GM19035 (cell line): ENCODE results near the gene LIMCH1.

Experiments used
- ATAC-seq: cut with Tn5 transposase; IDR thresholded peaks from one replicate; pipeline ENCODE4 v1.9.1; 2021; ENCODE audit not compliant: unreplicated experiment

Gene LIMCH1

DNA sequence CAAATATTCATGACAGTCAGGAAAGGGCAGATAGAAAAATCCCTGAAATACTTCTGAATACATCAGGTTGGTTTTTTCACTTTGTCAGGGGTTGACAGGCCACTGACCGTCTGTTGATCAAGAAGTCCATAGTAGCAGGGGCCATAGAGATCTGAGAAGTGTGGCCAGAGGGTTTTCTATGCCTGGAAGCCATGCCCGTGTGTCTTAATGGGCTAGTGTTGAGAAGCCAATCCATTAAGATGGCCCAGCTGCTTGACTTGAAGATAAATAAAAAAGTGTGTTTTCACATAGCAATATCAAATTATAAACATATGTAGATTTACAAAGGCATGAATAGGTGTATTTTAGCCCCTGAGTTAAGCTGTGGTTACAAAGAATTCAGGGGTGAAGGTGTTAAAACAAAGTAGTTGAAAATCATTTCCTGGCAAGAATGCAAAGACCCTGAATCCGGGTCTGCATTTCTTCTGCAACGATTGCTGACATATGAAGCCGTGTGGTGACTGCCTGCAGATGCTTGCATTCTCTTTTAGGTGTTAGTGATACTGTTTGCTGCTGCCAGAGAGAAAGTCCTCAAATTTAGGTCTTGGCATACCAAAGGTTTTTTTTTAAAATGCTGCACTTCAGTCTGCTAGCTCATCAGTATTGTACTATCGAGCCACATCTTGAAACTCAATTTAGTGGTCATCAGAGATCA, 9.3 kb upstream of the LIMCH1 start:
- no peak for ATAC-seq

DNA sequence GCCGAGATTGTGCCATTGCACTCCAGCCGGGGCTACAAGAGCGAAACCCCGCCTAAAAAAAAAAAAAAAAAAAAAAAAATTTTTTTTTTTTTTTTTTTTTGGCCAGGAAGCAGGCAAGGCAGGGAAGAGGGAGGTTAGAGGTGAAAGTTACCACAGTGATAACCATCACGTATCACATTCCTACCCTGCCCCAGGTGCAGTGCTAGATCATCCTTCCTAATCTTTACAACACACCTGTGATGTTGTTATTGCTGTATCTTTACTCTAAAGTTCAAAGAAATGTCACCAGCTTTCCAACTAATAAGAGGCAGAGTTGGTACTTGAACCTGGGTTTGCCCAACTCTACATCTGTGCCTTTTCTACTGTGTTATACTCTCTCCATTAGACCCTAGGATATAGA, 7.2 kb upstream of the LIMCH1 start:
- ATAC-seq = no peak

GRCh38 chr4:41532336-41532735, 5.6 kb upstream of the LIMCH1 start:
- ATAC-seq = no peak

GRCh38 chr4:41532882-41533281, 5.1 kb upstream of the LIMCH1 start:
- ATAC-seq = no peak

- no peak for ATAC-seq
Observed at GRCh38 chr4:41533680-41534079, 4.3 kb upstream of the LIMCH1 start.

DNA sequence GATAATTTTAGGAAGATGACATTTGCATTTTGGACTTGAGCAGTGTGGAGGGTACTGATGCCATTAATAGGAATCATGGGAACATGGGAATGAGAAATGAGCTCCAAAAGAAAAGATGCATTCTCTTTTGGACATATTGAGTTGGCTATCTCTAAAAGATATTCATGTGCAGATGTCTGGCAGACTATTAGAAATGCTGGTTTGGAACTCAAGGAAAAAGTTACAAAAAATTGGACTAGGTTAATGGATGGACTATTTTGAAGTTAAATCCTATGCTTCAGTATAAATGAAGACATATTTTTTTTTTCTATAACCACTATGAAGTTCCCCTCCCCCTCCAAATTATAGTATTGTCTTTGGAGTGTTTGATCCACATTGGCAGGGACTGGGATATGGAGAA, 3.6 kb upstream of the LIMCH1 start:
- no peak for ATAC-seq

GRCh38 chr4:41535911-41536371, 2.0 kb upstream of the LIMCH1 start:
- ATAC-seq = no peak

- no peak for ATAC-seq
Observed at GRCh38 chr4:41537292-41537890, 566 bp upstream of the LIMCH1 start.

- ATAC-seq = no peak
Observed at GRCh38 chr4:41538887-41539498, 1.0 kb downstream of the LIMCH1 start.

DNA sequence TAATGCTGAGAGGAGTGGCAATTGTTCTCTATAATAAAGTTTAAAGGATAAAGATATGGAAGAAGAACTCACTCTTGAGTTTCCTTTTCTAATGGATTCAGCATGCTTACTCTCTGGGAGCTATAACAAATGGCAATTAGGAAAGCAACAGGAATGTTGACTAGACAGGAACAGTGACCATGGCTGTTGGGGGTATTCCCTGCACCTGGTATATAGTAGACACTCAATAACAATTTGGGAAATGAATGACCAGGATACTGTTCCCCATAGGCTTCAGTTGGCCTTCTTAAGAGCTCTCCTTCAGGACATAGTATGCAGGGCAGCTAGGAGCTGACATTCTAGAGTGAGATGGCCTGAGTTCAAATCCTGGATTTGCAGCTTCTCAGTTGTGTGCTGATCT, 1.8 kb downstream of the LIMCH1 start:
- ATAC-seq = no peak

- no peak for ATAC-seq
Observed at GRCh38 chr4:41540687-41541086, 2.7 kb downstream of the LIMCH1 start.

DNA sequence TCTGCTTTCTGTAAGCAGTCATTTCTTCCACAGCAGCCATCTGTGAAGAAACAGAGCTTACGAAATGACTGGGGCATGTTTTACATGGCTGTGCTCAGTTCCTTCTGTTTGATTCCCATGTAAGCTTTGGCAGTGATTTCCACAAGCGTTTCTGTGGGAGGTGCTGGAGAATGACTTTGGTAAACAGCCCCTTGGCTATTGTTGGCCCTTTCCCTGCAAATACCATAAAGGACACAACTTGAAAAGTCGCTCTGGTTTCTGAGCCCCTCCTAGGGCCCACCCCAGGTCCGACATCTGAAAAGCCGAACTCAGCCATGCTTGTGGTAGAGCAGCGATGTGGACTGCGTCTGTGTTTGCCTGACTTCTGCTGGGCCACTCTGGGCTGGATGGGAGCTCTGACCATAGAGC, 3.7 kb downstream of the LIMCH1 start:
- no peak for ATAC-seq

DNA sequence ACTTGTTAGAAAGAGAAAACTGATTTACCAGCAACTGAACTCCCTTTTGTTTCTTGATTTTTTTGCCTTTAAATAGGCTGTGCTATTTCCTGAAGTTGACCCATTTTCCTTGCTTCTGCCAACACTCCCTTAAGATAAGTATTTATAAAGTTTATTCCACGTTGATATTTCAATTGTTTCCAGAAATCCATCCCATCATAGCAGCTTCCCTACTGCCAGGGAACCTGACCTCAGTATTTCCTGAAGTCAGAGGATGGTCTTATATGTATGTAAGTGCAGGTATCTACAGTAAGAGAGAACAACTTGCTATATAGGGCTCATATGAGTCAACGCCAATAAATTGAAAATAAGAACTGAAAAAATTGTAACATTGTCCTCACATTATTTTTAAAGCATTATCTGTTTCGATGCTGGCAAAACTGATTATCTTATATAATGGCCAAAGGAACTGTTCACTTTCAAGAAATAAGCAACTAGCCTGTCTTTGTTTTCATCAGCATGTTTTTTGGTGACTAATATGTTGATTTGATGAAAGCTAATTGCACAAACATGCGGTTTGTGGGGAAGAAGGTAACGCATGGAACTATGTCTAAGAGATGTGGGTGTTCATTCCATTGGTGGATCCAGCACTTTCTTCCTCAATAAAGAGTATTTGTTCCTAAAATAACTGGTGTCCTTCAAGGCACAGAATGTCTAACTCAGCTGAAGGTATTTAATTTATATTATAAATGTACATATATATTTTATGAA, 4.7 kb downstream of the LIMCH1 start:
- ATAC-seq = no peak

GRCh38 chr4:41545238-41545637, 7.3 kb downstream of the LIMCH1 start:
- no peak for ATAC-seq

DNA sequence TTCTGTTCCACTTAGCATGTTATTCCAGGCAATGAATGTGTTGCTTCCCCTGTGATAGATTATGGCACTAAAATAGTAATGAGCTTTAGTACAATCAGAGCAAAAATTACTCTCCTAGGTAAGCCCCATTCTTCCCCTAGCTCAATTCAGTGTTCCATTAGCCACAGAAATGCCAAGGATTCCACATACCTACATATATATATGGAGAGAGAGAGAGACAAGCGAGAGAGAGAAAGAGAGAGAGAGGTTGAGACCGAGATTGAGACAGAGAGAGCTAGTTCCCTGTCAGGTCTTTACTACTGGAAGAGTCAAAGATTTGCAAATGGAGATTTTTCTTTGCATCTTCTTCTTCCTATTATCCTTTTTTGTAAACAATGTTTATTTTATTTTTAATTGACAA, 8.7 kb downstream of the LIMCH1 start:
- ATAC-seq = no peak

- no peak for ATAC-seq
Observed at GRCh38 chr4:41548305-41548880, 10.4 kb downstream of the LIMCH1 start.

- no peak for ATAC-seq
Observed at GRCh38 chr4:41549478-41549877, 11.5 kb downstream of the LIMCH1 start.

- no peak for ATAC-seq
Observed at GRCh38 chr4:41550308-41550707, 12.4 kb downstream of the LIMCH1 start.

DNA sequence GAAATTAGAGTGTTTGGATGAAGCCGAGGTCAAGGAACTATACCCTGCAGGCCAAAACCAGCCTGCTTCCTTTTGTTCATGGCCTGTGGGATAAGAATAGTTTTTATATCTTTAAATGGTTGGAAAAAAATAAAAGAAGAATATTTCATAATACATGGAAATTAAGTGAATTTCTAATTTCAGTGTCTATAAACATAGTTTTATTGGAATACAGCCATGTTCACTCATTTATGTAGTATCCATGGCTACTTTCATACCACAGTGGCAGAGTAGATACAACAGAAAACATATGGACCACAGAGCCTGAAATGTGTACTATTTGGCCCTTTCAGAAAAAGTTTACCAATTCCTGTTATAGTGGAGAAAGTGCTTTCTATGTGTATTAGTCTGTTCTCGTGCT, 13.6 kb downstream of the LIMCH1 start:
- ATAC-seq = no peak

DNA sequence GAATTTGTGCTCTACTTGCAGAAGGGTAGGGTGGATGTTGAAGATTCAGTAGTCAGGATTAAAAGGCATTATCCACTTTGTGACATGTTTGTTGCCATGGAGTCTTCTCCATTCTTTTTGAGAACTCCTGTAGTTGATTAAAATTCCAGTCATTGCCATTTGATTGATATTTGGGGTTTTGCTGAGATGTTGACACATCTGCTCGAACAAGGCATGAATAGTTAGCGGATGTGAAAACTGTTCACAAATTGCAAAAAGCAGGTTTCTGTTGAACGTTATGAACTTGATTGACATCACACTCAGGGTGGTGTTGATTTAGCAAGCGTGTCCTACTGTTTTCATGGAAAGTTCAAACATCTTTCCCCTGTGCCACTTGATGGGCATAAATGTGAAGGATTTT, 16.9 kb downstream of the LIMCH1 start:
- no peak for ATAC-seq

GRCh38 chr4:41556526-41556925, 18.6 kb downstream of the LIMCH1 start:
- no peak for ATAC-seq
